ENCODE results near the gene LRRC52.

DNA sequence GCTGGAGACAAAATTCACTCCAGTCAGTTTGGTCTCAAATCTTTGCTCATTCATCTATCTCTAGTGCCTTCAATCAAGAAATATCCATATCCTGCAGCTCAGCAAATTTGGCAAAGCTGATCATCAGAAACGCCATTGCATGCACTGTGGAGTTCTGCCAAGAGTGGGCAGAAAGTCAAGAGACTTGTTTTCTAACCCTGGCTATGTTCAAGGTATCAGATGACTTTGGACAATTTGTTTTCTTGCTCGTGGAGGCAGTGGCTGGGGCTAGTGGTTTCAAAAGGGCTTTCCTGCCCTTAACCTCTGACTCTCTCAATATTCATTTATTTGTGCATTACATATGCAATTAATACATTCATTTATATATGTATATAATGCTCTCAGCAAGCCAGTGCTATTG lies 12.8 kb upstream of the LRRC52 start:
- TF ChIP-seq, protein P1, sequence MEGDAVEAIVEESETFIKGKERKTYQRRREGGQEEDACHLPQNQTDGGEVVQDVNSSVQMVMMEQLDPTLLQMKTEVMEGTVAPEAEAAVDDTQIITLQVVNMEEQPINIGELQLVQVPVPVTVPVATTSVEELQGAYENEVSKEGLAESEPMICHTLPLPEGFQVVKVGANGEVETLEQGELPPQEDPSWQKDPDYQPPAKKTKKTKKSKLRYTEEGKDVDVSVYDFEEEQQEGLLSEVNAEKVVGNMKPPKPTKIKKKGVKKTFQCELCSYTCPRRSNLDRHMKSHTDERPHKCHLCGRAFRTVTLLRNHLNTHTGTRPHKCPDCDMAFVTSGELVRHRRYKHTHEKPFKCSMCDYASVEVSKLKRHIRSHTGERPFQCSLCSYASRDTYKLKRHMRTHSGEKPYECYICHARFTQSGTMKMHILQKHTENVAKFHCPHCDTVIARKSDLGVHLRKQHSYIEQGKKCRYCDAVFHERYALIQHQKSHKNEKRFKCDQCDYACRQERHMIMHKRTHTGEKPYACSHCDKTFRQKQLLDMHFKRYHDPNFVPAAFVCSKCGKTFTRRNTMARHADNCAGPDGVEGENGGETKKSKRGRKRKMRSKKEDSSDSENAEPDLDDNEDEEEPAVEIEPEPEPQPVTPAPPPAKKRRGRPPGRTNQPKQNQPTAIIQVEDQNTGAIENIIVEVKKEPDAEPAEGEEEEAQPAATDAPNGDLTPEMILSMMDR (IDR thresholded peaks at IDR 0.05) = no peak
- TF ChIP-seq POLR2AphosphoS5 (IDR thresholded peaks at IDR 0.05) (no peak), POLR2A (IDR thresholded peaks at IDR 0.05) (no peak), EP300 (IDR thresholded peaks at IDR 0.05) (no peak)

All from suprapubic skin (tissue), 4 donors.